Pons (tissue), 1 donor: ENCODE results near the gene ENTREP3.

Experiments
- DNase-seq: peaks from one replicate; pipeline ENCODE4 v3.0.0-alpha.2; 2016; ENCODE audit warnings: low spot score

The ENTREP3 gene

DNA sequence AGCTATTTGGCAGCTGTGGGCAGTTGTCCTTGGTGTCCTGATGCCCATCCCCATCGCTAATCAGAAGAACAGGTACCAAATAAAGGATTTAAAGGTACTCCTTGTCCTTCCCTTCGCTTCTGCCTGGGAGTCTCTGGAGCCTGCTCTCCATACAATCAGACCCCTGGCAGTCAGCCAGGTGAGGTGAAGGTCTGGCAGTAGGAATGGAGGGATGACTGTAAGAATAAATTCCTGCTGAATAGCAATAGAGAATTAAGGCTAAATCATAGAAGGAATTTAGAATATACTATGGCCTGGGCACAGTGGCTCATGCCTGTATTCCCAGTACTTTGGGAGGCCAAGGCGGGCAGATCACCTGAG is 56.8 kb downstream of the ENTREP3 start:
- no peak for DNase-seq

DNA sequence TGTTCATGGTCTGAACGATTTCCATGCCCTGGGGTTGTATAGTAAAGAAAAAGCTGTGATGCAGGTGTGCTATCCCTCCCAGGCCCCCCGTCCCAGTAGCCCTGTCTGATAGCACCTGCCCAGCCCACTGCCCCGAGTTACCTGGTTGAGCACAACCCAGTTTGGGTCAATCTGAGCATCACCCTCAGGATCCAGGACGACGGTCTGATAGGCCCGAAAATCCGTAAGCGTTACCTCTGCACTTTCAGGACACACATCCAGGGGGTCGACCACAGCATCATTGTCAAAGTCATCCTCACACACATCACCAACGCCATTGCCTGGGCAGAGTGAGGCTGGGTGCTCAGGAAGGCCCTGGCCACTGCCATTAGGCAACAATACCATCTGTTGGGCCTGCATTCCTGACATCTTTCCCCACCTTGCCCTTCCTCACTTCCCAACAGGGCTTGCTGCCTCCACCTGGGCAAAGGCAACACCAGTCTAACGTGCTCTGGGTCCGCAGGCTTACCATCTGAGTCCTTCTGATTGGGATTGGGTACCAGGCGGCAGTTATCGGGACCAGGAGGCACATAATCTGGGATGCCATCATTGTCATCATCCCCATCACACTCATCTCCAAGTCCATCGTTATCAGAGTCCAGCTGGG is 57.3 kb downstream of the ENTREP3 start:
- DNase-seq: no peak
